ENCODE data around the gene ETV3. TPM values are rescaled to one million over a fixed set of nuclear protein-coding genes. Genes with fewer than 3 reads are reported as not detected.

The ETV3 gene
- total RNA-seq, 3 donors from 2014 or later, result 20.0 to 28.0 (median 22.0) TPM

GRCh38 chr1:157108448-157108847 is 29.7 kb downstream of the ETV3 start:
- TF ChIP-seq CTCF (IDR thresholded peaks at IDR 0.05) (no peak), POLR2A (IDR thresholded peaks at IDR 0.05) (no peak), POLR2AphosphoS5 (IDR thresholded peaks at IDR 0.05) (no peak)
- no peaks in the 10 kb centered on the region for H3K4me1 ChIP-seq
- H3K36me3 ChIP-seq, result no peaks in the 10 kb centered on the region
- no peak overlapping the region for H3K4me3 ChIP-seq
- no peak for DNase-seq (ENCODE audit: low spot score in 2 of 2)
- H3K27me3 ChIP-seq, result no peaks in the 10 kb centered on the region
- H3K9me3 ChIP-seq, result no peaks in the 10 kb centered on the region
- H3K27ac ChIP-seq, result no peak overlapping the region
- intact Hi-C loops (cut with DNase I; ENCODE audit: low total_unique reads), result no loop called here

GRCh38 chr1:157107702-157108101 is 30.5 kb downstream of the ETV3 start:
- no peak for DNase-seq (ENCODE audit: low spot score in 2 of 2)
- no peak for TF ChIP-seq POLR2AphosphoS5 (IDR thresholded peaks at IDR 0.05)
- no peak for TF ChIP-seq POLR2A (IDR thresholded peaks at IDR 0.05)
- TF ChIP-seq CTCF (IDR thresholded peaks at IDR 0.05), result no peak

GRCh38 chr1:157106813-157107189 is 31.4 kb downstream of the ETV3 start:
- Histone ChIP-seq H3K4me3 (no peak overlapping the region), H3K4me1 (no peaks in the 10 kb centered on the region), H3K27ac (no peak overlapping the region), H3K36me3 (no peaks in the 10 kb centered on the region), H3K9me3 (no peaks in the 10 kb centered on the region), H3K27me3 (no peaks in the 10 kb centered on the region)
- no peak for DNase-seq (ENCODE audit: low spot score in 2 of 2)
- intact Hi-C loops (cut with DNase I; ENCODE audit: low total_unique reads), result no loop called here
- TF ChIP-seq CTCF (IDR thresholded peaks at IDR 0.05) (no peak), POLR2AphosphoS5 (IDR thresholded peaks at IDR 0.05) (no peak), POLR2A (IDR thresholded peaks at IDR 0.05) (no peak)

More at GRCh38 chr1:157107702-157108101, 30.5 kb downstream of the ETV3 start:
- intact Hi-C loops (cut with DNase I; ENCODE audit: low total_unique reads), result no loop called here
- Histone ChIP-seq H3K36me3 (no peaks in the 10 kb centered on the region), H3K4me3 (no peak overlapping the region), H3K27ac (no peak overlapping the region), H3K27me3 (no peaks in the 10 kb centered on the region), H3K9me3 (no peaks in the 10 kb centered on the region), H3K4me1 (no peaks in the 10 kb centered on the region)

GRCh38 chr1:157105988-157106812 is 32.0 kb downstream of the ETV3 start:
- Histone ChIP-seq H3K27ac (no peak overlapping the region), H3K4me1 (no peaks in the 10 kb centered on the region), H3K4me3 (no peak overlapping the region), H3K27me3 (no peaks in the 10 kb centered on the region), H3K36me3 (no peaks in the 10 kb centered on the region), H3K9me3 (no peaks in the 10 kb centered on the region)
- DNase-seq (ENCODE audit: low spot score in 2 of 2), result no peak
- no peak for TF ChIP-seq POLR2A (IDR thresholded peaks at IDR 0.05)
- intact Hi-C loops (cut with DNase I; ENCODE audit: low total_unique reads), result no loop called here

GRCh38 chr1:157105298-157105987 is 32.8 kb downstream of the ETV3 start:
- no peak for DNase-seq (ENCODE audit: low spot score in 2 of 2)
- no peak overlapping the region for H3K27ac ChIP-seq
- no peak overlapping the region for H3K4me3 ChIP-seq
- intact Hi-C loops (cut with DNase I; ENCODE audit: low total_unique reads), result no loop called here
- no peaks in the 10 kb centered on the region for H3K27me3 ChIP-seq
- TF ChIP-seq CTCF (IDR thresholded peaks at IDR 0.05), result no peak
- no peak for TF ChIP-seq POLR2A (IDR thresholded peaks at IDR 0.05)
- TF ChIP-seq POLR2AphosphoS5 (IDR thresholded peaks at IDR 0.05), result no peak
- H3K36me3 ChIP-seq, result no peaks in the 10 kb centered on the region
- no peaks in the 10 kb centered on the region for H3K4me1 ChIP-seq
- no peaks in the 10 kb centered on the region for H3K9me3 ChIP-seq
